GM12874 (cell line): ENCODE results near the gene IZUMO4.

Source experiments
- TF ChIP-seq, protein P1 (sequence below): IDR thresholded peaks from 2 replicates; pipeline ENCODE4 v1.5.1; 2011; ENCODE audit warnings: low read depth, mild to moderate bottlenecking, control low read depth, low read length, moderate library complexity; ENCODE audit not compliant: insufficient read depth

The IZUMO4 gene

GRCh38 chr19:2111886-2112285 is 15.2 kb downstream of the IZUMO4 start:
- TF ChIP-seq, protein P1, sequence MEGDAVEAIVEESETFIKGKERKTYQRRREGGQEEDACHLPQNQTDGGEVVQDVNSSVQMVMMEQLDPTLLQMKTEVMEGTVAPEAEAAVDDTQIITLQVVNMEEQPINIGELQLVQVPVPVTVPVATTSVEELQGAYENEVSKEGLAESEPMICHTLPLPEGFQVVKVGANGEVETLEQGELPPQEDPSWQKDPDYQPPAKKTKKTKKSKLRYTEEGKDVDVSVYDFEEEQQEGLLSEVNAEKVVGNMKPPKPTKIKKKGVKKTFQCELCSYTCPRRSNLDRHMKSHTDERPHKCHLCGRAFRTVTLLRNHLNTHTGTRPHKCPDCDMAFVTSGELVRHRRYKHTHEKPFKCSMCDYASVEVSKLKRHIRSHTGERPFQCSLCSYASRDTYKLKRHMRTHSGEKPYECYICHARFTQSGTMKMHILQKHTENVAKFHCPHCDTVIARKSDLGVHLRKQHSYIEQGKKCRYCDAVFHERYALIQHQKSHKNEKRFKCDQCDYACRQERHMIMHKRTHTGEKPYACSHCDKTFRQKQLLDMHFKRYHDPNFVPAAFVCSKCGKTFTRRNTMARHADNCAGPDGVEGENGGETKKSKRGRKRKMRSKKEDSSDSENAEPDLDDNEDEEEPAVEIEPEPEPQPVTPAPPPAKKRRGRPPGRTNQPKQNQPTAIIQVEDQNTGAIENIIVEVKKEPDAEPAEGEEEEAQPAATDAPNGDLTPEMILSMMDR = no peak

DNA sequence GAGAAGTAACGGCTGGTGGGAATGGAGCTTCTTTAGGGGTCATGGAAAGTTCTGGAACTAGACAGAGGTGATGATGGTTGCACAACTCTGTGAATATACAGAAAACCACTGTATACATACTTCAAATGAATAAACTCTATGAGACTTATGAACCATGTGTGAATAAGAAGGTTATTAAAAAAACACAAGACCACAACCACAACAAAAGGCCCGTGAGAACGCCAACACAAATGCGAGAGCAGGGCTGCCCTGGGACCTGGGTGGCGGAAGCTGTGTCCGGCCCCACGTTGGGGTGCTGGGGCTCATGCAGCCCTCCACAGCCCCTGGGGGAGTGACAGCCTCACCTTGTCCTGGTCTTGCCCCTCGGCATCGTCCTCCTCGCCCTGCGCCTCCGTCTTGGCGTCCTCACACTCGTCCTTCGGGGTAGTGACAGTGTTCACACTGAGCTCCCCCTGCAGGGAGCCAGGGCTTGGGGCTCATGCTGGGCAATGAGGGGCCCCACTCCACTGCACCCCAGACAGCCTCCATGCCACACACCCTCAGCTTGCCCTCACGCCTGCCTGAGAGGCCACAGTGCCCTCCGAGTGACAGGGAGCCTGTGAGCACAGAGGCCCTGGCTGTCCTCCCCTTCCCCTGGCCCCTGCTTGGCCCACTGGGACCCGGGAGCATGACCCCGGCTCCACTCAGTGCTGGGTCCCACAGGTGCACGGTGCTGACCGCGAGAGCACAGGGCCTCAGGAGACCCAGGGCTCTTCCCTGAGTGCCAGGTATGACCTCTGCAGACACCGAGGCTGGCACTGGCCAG is 16.0 kb downstream of the IZUMO4 start:
- TF ChIP-seq, protein P1 = no peak

DNA sequence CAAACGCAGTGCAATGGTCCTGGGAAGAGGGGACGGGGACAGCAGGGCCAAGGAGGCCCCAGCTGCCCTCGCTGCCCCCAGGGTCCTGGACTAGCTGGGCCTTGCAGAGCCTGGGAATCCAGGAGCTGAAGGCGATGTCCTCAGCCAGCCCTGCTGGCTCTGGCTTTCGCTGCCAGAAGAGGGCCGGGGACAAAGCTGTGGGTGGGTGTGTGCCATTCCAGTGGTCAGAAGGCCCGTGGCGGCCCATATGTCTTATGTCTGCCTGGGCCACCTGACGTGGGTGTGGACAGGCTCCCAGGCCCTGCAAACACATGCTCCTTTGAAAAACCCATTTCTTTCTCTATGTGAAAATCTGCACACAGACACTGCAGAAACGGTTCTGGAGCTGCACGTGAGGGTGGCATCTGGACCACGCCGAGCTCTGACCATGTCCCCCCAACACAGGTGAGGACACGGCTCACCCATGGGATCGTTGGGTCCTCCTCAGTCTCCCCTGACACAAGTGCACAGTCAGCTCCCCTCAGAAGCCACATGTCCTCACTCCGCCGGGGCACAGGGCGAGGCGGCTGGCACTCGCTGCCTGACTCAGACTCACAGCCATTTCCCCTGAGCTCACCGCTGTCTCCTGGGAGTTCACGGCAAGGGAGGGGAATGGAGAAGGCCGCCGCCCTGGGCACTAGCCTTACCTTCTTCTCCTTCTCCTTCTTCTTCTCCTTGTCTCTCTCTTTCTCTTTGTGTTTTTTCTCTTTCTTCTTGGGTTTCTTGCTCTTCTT is 16.9 kb downstream of the IZUMO4 start:
- TF ChIP-seq, protein P1 = no peak

DNA sequence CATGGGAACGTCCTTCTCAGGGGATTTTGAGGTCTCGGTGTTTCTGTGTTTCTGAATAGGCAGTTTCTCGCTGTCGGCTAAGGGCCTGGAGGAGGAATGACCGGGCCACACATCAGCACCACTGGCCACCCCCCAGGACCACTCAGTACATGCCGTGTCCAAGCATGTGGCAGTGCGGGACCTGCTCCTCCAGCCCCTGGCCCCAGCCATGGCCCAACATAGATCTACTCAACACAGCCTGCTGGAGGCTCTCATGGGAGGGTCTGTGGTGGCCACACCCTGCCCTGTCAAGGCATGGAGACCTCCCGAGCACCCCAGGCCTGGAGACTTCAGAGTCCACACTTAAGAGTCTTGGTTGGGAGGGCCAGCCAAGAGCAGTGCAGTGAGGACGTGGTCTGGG is 17.5 kb downstream of the IZUMO4 start:
- TF ChIP-seq, protein P1 = no peak

GRCh38 chr19:2114821-2115220 is 18.1 kb downstream of the IZUMO4 start:
- TF ChIP-seq, protein P1 = no peak

- TF ChIP-seq, protein P1 = no peak
Observed at GRCh38 chr19:2115324-2115723, 18.6 kb downstream of the IZUMO4 start.

- TF ChIP-seq, protein P1 = no peak
Observed at GRCh38 chr19:2115911-2116426, 19.3 kb downstream of the IZUMO4 start.
